Right ventricle myocardium superior (tissue), 1 donor: ENCODE data around the gene ENOX1. TPM values are rescaled to one million over a fixed set of nuclear protein-coding genes. Genes with fewer than 3 reads are reported as not detected.

Source experiments
- ATAC-seq: fragments of 200-7000 bp; cut with Tn5 transposase; one replicate; pipeline ENCODE4 v1.9.1; 2020; ENCODE audit warnings: mild to moderate bottlenecking; ENCODE audit not compliant: poor library complexity
- DNase-seq: peaks from one replicate; pipeline ENCODE4 v3.0.0-alpha.2; 2020
- intact Hi-C: fragments of 100-400 bp; cut with DNase I; formaldehyde crosslinking; loops from one replicate; pipeline ENCODE4 v1.11.2; 2022
- total RNA-seq: library from RNA; stranded (reverse); fragmentation: NEBNext Ultra II Directional; extraction: Animal tissue kit (Norgen Biotek cat#: 25700); gene quantifications from one replicate; pipeline ENCODE4 v1.2.1, GENCODE V29; 2021
- donor health status: DM: no; HTN: yes; CAD: no; lungs with severe emphysema.

The ENOX1 gene
- total RNA-seq, 1 donor from 2014 or later = 7.5 TPM

DNA sequence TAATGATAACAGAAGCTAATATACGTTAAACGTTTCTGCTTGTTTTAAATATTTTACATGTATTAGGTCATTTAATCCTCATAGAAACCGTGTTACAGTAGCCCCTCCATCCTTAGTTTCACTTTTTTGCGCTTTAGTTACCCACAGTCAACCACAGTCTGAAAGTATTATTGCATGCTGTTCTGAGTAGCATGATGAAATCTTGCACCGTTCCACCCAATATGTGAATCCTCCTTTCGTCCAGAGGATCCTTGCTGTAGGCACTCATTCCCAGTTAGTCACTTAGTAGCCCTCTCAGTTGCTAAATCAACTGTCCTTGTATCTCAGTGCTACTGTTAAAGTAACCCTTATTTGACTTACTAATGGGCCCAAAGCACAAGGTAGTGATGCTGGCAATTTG, 257.8 kb downstream of the ENOX1 start:
- intact Hi-C loops = no loop called here
- DNase-seq (no peak), ATAC-seq (no peak)

DNA sequence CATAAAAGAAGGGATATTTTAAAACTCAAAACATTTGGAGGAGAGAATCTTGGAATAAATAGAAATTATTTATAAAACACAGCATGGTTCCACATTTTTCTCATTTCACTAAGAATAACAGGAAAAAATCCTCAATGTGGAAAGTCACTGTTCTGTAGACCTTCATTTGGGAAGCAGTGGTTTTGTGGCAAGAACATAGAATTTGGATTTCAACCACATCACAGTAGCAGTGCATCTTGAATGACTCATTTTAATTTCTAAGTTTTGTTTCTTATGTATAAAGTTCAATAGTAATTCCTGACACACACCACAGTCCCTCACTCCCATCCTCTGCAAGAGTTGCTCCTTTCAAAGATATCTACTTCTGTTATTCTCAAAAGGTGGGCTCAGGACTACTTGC, 264.0 kb downstream of the ENOX1 start:
- intact Hi-C loops = no loop called here
- DNase-seq = no peak
- ATAC-seq = no peak

DNA sequence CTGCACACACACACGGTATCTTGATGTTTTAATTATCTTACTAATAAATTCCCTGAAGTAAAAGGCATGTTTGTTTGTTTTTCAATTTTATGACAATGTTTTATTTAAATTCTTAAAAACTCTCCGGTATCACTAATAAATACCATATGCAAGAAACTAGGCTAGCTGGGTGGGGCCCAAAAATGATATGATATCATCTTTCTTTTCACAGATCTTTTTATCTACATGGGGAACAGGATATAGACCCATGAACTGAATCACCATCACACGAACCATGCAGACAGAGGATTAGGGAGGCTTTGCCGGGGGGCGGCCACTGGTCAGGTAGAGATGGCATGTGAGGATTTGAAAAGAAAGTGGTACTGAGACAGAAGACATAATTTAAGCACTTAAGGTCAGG, 266.4 kb downstream of the ENOX1 start:
- ATAC-seq (no peak), DNase-seq (no peak)
- intact Hi-C loops = no loop called here

DNA sequence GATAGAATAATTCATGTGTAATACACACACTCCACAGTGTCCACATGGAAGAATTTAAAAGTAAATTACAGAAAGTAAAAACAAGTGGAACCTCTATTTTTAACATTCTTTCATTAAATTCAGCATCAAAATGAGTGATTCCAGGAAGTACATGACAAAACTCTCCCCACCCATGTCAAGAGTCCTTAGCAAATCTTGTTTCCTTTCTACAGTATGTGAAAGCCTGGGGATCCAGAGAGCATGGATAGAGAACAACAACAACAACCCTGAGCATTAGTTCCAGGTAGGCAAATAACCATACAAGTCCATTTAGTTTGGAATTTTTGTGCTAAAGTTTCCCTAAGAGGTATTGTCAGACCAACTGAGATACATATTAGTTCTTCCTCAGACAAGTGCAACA, 267.9 kb downstream of the ENOX1 start:
- no peak for ATAC-seq
- intact Hi-C loops = no loop called here
- DNase-seq = no peak

DNA sequence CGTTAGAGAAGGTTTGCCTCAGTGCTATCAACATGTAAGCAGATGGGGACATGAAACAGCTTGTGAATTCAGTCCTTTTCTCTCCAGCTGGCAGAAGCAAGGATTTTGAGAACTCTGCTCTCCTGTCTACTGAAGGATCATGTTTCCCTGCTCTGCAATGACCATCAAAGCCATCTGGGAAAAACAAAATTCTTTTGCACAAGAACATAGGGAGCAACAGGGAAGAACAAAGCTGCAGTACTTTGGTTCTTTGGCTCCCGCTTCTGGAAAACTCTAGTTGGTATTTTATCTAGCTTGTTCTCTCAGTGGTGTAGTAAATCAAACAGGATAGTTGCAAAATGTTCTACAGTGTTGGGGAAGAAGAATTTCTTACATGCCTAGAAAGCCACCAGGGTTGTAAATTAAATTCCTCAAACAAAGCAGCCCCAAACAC, 270.4 kb downstream of the ENOX1 start:
- DNase-seq (no peak), ATAC-seq (peak; percentile 81)
- intact Hi-C loops = no loop called here

DNA sequence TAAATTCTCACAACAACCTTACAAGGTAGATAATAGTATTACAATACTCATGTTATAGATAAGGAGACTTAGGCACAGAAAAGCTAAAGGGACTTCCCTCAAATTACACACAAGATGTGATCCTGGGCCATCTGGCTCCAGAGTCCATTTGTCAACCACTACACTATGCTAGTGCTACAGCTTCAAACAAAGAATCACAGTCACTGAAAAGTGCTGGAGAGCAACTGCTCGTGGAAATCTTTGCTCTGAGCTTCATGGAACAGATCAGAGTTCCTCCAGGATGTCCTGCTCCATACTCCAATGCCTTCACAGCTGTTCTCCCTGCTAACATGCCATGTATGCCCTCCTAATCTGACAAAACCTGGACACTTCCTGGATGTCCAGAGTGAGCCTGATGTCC, 271.2 kb downstream of the ENOX1 start:
- intact Hi-C loops = no loop called here
- ATAC-seq (peak; percentile 24), DNase-seq (no peak)

DNA sequence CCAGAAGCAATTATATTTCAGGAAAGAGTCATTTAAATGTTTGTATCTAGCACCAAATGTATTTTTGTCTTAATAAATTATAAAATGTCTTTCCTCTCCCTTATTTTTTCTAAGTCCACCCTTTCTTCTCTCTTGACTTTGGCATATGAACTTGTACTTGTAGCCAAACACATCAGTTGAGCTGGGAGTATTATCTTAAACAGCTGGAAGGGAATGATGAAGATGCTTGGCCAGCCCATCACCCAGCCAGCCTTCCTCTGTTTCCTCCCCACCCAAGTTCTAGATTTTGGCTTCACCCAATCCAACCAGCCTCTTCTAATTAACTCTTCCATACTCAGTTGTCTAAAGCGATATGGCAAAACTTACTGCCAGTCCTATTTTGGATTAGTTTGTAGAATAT, 272.5 kb downstream of the ENOX1 start:
- intact Hi-C loops = no loop called here
- DNase-seq = no peak
- peak; percentile 40 for ATAC-seq

DNA sequence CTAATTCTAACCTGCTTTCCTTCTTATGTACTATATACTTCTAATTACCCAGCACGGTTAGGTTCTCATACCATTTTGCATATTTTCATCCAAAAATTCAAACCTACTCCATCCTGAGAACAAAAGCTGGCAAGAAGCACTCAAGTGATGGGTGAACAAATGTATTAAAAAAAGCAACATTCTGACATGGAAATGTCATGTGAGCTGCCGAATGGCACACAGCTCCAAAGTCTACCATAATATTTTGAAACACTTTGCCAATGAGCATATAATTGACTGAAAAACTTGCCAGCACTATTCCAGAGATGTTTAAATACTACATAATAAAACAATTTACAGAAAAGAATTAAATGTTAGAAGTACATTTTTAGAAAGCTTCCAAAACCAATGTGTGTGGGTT, 274.6 kb downstream of the ENOX1 start:
- no peak for DNase-seq
- intact Hi-C loops = no loop called here
- no peak for ATAC-seq

DNA sequence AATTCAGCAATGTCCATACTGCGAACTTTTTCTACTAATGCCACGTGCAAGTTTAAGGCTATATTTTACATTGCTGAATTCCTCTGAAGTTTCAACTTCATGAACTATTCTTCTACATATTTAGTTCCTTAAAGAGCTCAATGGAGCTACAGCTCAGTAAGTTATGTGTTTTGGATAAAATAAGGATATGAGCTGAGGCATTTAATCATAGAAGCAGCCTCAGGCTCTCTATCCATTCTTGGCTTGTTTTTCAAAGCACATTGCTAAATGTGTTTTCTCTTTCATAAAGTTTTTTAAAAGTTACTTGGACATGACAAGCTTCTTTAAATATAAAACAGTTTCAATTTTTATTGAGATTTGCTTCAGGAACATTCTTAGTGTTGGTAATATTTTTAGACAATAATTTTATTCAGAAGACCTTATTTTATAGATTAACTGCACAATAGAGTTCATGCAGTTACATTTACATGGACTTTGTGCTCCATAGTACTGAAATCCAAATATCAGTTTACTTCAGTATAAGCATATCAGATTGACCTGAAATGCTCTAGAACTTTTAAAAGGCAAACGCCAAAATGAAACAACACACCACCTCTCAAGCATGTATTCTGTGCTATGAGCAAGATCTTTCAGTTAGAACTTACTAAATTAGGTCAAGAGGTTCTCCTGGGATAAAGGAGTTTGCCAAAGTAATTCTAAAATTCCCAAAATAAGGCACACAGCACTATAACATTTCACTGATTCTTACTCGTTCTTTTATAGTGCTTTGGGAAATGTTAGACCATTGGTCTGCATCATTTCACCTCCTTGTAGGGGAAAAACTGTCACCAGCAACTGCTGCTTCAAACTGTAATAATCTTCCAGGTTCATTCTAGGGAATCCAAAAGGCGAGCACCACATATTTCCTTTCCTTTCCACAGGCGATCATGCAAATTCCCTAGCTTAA, 275.5 kb downstream of the ENOX1 start:
- intact Hi-C loops = no loop called here
- ATAC-seq (peak; percentile 39), DNase-seq (no peak)

DNA sequence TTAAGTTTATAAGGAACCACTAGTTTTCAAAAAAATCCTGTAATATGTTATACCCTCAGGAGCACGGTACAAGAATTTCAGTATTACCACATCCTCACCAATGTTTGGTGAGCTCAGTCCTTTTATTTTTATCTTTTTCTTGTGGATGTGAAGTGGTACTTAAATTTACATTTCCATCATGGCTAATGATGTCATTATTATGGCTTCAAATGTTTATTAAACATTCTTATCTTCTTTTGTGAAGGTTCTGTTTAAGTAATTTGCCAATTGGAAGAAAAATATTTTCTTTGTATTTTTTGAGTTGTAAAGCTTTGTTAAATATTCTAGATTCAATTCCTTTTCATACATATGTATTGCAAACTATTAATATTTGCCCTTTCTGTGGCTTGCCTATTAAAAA, 291.0 kb downstream of the ENOX1 start:
- intact Hi-C loops = no loop called here
- DNase-seq (no peak), ATAC-seq (no peak)

DNA sequence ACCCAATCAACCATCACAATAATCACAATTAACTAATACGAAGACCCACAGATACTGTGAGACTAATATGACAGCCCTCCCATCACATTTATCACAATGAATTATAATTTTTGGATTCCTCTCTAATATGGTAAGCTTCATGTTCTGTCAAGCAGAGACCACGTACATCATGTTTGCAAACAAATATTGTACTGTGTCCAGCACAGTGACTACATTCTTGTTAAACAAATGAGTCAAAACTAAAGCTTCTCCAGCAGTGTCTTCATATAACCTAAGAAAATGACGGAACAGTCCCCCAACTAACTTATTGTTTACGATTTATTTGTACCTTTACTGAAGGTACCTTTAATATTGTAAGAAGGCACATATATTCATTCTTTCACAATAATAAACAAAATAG, 292.6 kb downstream of the ENOX1 start:
- intact Hi-C loops = no loop called here
- DNase-seq = no peak
- ATAC-seq = no peak

DNA sequence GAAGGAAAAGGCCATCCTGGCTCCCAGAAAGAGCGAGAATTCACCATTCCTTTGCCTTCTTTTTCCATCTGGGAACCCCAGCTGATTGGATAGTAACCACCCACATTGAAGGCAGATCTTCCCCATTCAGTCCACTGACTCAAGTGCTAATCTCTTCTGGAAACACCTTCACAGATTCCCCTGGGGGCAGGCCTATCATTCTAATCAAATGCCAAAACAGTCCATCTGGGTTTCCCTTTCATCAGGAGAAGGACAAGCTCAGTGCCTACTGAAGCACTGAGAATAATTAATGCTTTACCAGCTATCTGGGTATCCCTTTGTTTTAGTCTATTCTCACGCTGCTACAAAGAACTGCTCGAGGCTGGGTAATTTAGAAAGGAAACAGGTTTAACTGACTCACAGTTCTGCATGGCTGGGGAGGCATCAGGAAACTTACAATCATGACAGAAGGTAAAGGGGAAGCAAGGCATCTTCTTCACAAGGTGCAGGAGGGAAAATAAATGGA, 293.2 kb downstream of the ENOX1 start:
- DNase-seq (no peak), ATAC-seq (no peak)
- intact Hi-C loops = no loop called here

DNA sequence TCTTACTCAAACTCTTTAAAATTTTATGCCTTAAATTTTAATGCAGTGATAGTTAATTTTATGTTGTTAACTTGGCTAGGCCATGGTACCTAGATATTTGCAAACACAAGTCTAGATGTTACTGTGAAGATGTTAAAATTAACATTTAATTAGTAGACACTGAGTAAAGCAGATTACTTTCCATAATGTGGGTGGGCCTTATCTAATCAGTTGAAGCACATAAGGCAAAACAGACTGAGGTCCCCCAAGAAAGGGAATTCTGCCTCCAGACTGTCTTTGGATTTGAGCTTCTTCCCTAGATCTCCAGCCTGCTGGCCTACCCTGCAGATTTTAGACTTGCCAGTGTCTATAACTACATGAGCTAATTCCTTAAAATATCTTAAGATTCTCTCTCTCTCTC, 294.0 kb downstream of the ENOX1 start:
- no peak for ATAC-seq
- DNase-seq = no peak
- intact Hi-C loops = no loop called here

DNA sequence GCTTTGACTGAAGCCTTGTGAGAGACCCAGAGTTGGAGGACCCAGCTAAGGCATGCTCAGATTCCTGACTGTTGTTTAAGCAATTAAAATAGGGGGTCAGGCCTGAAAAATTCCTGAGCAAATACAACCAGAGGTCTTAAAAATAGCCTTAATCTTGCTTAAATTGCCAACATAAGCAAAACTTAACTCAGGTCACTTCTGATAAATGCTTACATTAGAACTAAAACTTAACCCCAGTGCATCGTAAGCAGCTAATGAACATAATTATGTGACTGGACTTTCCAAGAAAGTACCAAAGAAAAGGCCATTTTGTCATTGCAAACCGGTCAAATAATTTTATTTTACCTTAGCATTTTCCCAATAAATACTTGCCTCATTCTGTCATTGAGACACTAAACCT, 294.5 kb downstream of the ENOX1 start:
- no peak for ATAC-seq

DNA sequence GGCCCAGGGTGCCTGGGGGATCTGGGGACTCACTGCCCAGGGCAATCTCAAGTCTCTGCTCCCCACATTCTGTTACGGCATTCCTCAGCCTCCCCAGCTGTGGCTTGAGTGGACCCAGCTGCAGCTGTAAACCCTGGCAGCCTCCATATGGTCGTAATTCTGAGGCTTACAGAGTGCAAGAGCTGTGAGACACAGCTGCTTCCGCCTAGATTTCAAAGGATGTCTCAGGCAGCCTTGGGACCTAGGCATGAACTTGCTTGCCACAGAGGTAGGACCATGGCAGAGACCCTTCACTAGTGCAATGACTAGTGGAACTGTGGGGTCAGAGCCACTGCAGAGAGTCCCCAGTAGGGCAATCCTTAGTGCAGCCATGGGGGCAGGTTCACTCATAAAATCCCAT, 297.5 kb downstream of the ENOX1 start:
- ATAC-seq (peak; percentile 64), DNase-seq (no peak)
- intact Hi-C loops = no loop called here

More for the DNA sequence above, 294.5 kb downstream of the ENOX1 start:
- no peak for DNase-seq
- intact Hi-C loops = no loop called here

DNA sequence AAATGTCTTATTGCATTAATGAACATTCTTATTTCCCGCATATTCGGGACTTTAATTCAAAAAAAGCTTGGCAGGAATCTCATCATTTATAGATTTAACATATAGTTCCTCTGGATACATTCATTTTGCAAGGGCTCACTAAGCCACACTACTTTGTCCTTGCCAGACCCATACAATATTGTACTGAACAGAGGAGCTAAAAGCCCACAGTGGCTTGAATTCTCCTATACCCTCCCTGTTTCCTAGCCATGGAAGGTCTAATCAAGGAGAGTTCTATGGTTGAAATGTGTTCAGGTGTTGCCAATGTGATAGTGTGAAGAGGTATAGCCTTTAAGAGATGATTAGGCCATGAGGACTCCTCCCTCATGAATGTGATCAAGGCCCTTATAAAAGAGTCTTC, 298.9 kb downstream of the ENOX1 start:
- DNase-seq (no peak), ATAC-seq (no peak)
- intact Hi-C loops = no loop called here

DNA sequence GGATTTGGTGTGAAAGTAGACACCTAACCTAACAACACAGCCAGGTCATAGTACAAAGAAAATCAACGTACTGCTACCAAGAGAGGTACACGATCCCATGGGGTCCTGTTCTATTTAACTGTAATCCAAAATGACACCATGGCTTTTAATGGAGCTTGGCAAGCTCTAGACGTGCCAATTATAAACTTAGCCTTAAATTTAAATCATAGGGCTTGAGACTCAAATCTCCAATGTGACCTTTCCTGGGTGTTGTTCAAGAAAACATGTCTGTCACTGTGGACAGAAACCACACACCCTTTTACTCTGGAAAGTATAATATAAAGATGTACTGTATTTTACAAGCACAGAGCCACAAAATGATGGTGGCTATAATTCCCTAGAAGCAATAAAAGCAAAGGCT, 299.3 kb downstream of the ENOX1 start:
- DNase-seq (no peak), ATAC-seq (peak; percentile 49)
- intact Hi-C loops = no loop called here

DNA sequence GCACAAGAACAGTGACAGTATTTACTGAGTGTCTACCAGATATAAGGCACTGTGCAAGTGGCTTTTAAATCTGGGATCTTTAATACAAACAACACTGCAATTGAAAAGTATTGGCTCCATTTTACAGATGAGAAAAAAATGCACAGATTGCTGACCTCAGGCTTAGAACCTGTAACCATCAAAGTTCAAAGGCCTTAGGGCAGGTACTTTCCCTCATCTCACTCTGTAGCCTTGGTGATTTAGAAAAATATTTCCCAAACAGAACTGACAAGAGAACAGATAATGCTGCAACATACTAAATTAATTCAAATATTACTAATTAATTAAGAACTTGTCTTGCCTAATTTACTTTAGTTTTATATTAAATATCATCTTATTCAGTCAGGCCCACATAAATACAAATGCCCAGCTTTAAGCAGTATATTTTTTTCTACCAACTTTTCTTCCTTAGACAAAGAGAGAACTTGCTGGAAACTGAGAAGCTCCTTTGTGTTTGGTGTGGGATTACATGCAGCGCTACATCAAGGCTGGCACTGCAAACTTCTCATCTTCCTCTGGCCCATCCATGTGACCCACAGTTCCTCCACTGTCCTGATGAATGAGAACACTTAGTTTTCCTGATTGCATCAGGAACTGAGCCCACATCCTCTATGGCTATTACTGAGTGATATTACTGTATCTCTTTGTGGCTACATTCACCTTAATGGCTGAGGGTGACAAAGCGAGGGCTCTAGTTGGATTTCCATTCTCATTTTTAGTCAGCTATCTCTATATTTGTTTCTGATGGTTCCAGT, 302.1 kb downstream of the ENOX1 start:
- no peak for DNase-seq
- intact Hi-C loops = no loop called here
- ATAC-seq = peak; percentile 41

DNA sequence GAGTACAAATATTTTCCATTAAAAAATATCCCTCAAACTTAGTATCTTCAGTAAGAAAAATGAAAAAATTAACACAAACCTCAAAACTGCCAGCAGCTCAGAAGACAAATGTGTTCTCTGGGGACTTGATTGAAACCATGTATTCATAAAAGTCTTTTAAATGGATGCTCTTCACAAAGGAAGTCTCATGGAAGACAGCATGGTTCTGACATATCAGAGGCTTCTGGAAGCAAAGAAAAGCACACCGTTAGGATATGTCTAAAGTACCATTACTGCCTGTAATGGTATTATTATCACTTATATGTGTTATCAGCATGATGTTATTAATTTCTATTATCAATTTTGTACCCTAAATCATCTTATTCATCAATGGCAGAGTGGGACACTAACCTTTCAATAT, 302.8 kb downstream of the ENOX1 start:
- ATAC-seq (no peak), DNase-seq (no peak)
- intact Hi-C loops = no loop called here

DNA sequence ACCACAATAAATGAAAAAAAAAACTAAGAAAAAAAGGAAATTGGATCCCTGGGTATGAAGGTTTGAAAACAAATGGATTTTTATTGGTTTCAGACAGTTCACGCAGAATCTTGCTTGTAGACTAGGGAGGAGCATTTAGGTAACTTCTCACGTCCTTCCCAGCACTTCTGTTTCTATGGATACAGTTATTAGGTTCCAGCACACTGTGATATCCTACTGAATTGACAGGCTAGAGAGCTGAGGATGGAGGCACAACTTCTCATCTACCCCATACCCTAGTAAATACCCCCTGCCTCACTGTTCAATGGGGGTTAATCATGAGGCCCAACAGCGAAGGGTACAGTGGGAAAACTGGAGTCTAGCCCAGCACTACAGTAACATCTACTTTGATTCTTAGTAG, 304.1 kb downstream of the ENOX1 start:
- ATAC-seq (no peak), DNase-seq (no peak)
- intact Hi-C loops = no loop called here
